Raji (cell line): Measurements from ENCODE around the gene LIN28B.

ENCODE experiments used
- POLR2A ChIP-seq: IDR thresholded peaks from 2 replicates; pipeline ENCODE4 v1.6.1; 2011; ENCODE audit warnings: low read depth, low read length, control low read depth; ENCODE audit not compliant: insufficient read depth

The LIN28B gene

GRCh38 chr6:104986625-104987024, 29.7 kb downstream of the LIN28B start:
- TF ChIP-seq POLR2A = no peak

DNA sequence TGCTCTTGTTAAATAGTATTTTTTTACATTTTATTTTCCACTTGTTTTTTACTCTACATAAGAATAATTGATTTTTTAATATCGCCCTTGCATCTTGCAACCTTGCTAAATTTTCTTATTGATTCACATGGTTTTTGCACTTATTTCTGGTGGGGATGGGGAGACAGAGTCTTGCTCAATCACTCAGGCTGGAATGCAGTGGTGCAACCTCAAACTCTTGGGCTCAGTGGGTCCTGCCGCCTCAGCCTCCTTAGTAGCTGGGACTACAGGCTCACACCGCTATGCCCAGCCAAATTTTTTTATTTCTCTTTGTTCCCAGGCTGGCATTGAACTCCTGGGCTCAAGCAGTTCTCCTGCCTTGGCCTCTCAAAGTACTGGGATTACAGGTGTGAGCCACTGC, 30.3 kb downstream of the LIN28B start:
- TF ChIP-seq POLR2A = no peak

DNA sequence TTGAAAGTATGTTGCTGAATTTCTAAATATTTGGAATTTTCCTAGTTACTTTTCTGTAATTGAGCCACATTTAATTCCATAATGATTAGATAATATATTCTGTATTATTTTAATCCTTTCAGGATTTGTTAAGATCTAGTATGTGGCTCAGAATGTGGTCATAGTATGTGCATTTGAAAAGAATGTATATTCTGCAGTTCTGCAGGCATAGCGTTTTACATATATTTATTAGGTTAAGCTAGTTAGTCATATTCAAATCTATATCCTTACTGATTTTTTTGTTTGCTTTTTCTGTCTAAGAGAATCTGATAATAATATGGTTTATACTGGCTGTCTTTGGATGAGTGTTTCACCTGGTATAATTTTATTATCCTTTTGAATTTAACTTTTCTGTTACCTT, 33.2 kb downstream of the LIN28B start:
- TF ChIP-seq POLR2A = no peak

DNA sequence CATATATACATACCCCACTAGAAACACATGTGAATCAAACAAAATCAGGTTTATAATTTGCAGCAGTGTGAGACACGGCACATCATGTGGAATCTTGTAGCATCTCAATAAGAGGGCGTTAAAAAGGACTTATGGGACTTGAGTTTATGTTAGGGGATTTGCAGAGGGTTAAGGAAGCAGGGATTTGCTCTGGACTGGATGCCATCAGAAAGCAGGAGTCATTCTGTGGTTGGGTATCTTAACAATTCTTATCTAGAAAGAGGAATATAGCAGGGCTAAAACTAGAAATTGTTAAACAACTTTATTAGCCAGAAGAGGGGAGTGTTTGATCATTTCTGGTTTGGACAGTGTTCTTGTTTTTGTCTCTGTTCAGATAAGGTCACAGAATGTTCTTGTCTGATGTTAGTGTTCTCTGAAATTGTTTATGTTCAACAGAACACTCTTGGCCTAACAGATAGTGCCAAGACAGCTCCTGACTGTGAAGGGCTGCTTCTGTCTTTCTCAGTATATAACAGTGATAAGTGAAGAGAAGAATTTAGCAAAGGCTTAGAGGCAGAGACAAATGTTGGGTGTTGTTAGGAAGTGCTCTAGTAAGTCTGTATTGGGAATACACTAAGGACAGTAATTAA, 39.2 kb downstream of the LIN28B start:
- no peak for TF ChIP-seq POLR2A

DNA sequence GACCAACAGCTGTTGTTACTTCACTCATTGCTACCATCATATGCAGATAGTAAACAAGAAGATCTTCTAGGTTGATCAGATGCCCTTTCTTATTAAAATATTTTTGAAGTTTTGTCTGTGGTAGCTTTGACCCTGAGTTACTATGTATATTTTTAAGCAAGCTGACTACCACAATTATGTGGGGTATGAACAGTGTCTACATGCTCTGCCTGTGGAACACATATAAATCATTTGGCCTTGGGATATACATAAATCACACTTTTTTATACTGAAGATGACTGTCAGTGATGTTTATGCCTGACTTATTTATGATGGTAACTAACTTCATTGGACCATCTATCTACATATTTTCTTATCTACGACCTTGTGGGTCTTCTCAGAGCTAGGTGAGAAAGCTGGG, 44.2 kb downstream of the LIN28B start:
- TF ChIP-seq POLR2A = no peak

GRCh38 chr6:105001906-105002305, 45.0 kb downstream of the LIN28B start:
- no peak for TF ChIP-seq POLR2A

DNA sequence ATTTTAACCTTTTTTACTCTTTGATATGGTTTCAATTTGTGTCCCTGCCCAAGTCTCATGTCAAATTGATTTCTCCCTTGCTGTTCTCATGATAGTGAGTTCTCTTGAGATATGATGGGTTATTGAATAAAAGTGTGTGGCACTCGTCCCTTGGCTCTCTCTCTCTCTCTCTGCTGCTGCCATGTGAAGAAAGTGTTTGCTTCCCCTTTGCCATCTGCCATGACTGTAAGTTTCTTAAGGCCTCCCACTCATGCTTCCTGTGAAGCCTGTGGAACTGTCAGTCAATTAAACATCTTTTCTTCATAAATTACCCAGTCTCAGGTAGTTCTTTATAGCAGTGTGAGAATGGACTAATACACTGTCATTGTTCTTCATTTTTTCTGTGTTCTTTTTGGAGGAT, 48.5 kb downstream of the LIN28B start:
- TF ChIP-seq POLR2A = no peak

DNA sequence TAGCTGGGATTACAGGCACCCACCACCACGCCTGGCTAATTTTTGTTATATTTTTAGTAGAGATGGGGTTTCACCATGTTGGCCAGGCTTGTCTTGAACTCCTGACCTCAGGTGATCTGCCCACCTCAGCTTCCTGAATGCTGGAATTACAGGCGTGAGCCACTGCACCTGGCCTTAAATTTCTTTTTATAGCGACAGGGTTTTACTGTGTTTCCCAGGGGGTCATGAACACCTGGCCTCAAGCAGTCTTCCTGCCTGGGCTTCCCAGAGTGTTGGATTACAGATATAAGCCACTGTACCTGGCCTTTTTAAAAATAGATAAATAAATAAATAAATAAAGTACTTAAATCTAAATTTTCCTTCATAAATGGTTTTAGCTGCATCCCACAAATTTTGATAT, 57.5 kb downstream of the LIN28B start:
- TF ChIP-seq POLR2A = no peak

DNA sequence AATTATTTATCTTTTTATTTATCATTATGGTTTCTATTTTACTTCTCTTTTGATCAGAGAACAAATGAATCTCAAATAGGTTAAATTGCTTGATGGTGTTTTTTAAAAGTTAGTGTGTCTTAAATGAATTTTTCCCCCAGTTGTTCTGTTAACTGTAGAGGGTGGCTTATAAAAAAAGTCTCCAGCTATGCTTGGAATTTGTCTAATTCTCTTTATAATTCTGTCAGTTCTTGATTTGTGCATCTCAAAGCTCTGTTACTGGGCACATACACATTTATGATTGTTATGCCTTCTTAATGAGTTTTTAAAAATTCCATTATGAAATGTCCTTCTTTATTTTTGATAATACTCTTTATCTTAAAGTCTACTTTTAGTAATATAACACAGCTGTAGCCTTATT, 58.0 kb downstream of the LIN28B start:
- no peak for TF ChIP-seq POLR2A

- no peak for TF ChIP-seq POLR2A
These were observed 58.6 kb downstream of the LIN28B start for GRCh38 chr6:105015482-105015881.

DNA sequence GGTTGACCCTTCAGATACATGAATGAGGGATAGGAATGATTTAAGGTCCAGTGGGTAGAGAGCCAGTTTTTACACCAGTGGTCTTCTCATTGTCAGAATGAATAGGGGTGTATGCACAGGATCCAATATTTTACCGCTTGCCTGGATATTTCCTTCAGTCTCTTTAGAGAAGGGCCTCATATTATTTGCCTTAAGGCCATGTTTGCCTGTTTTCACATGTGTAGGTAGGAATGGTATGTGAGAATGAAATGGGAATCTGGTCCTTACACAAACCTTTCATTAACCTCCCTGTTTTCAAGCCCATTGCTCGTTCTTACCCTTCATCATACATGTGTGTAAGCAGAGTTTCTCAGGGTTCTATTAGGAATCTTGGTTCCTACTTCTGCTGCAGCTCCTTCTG, 62.4 kb downstream of the LIN28B start:
- TF ChIP-seq POLR2A = no peak

DNA sequence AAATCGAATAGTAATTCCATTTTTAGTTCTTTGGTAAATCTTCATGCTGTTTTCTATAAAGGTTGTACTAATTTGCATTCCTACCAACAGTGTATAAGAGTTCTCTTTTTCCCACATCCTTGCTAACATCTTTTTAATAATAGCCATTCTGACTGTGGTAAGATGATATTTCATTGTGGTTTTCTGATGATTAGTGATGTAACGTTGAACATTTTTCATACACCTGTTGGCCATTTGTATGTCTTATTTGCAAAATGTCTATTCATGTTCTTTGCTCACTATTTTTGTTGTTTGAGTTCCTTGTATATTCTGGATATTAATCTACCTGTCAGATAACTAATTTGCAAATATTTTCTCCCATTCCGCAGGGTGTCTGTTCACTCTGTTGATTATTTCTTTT, 64.5 kb downstream of the LIN28B start:
- no peak for TF ChIP-seq POLR2A

GRCh38 chr6:105022416-105022815, 65.5 kb downstream of the LIN28B start:
- no peak for TF ChIP-seq POLR2A

DNA sequence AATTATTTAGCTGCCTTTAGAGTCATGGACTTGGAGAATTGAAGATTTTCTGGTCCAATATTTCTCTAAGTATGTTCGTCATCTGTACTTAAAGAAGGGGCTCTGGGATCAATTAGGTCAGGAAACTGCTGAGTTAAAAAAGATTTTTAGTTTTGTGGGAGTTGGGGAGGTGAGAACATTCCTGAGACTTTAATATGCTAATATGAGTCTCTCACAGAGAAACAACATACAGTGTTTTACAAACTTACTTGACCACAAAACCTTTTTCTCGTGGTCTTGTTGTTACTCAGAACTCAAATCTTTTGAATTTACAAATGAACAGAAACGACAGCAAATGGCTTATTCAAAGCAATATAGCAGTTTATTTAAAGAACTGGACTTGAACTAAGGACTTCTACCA, 67.9 kb downstream of the LIN28B start:
- no peak for TF ChIP-seq POLR2A

DNA sequence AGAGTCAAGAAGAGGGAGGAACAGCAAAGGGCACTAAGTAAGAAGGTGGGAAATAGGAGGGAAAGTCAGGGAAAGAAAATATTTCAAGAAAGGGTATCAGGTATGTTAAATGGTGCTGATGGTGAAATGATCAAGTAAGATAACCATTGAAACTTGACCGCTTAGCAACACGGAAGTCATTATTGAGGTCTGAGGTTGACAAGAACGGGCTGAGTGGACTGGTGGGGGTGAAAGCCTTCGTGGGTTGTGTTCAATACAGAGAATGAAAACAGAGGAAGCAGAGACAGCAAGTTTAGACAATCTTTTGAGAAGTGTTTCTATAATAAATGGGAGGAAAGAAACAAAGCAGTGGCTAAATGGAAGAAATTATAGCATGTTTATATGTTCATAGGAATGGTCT, 72.0 kb downstream of the LIN28B start:
- TF ChIP-seq POLR2A = no peak

DNA sequence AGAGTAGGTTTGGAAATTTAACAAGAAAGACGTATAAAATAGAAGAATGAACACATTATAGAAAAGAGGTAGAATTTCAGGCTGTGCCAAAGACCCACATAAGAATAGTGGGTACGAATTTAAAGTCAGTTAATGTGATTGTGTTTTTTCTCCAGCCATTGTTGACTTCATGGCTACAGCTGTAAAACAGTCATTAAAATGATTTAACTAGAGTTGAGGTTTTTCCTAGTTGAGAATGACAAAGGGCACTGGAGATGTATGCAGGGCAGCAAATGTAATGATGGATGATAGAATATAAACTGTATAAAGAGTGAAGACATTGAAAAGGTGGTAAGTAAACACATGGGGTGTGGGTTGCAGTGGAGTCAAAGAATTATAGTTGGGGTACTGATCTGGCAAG, 72.7 kb downstream of the LIN28B start:
- TF ChIP-seq POLR2A = no peak

GRCh38 chr6:105034470-105034869, 77.6 kb downstream of the LIN28B start:
- no peak for TF ChIP-seq POLR2A
